ENCODE results near the gene RPL29.
"Not testable (repeated sequence)": the region's sequence is repeated elsewhere in the genome, so short reads cannot be mapped to it uniquely, and the experiment has no call there.

The RPL29 gene

DNA sequence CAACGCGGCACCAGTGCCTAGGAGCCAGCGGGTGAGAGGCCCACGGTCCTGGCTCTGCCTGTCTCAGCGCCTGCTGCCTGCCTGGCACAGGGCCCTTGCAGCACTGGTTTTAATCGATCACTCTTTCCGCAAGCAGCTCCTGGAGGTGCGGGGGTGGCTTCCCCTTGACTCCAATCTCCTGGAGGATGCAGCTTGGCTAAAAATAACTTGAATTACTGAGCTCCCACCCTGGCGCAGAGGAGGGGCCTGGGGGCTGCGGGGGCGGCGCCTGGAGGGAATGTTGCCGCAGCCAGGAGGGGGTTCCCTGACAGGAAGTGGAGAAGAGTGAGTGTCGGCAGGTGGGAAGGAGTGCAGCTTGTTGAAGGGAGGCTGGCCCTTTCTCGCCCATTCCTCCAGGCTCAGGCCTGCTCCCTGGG, 9.9 kb upstream of the RPL29 start:
- DNase-seq (ENCODE audit: low read depth): no peak

- no peak for DNase-seq (ENCODE audit: low read depth)
Observed at GRCh38 chr3:52004906-52005395, 9.3 kb upstream of the RPL29 start.

DNA sequence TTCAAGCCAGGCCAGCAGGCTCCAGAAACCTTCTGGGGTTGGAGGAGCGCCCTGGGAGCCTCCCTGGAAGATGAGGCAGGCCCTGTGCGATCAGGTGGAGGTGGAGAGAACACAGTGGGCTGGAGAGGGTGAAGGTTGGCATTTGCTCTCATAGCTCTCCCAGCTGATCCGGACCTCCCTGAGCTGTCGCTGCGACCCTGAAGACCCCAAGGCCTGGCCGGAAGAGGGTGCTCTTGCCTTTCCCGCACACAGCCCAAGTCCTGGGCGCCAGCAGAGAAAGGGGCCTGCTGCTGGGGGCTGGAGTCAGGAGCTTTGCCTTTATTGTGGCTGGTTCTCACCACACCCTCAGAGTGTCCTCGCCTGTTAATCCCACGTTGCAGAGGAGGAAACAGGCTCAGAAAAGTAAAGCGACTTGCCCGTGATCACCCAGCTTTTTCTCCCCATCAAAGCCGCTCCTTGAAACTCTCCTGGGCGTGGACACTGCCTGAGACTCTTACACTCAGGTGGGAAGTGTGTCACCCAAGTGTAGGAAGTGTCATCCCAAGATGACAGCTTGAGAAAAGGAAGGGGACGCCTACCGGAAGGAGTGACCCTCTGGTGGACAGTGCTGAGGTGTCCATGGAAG, 8.6 kb upstream of the RPL29 start:
- DNase-seq (ENCODE audit: low read depth): no peak

GRCh38 chr3:52002748-52003147, 7.1 kb upstream of the RPL29 start:
- DNase-seq (ENCODE audit: low read depth): no peak

GRCh38 chr3:52001443-52001974, 5.8 kb upstream of the RPL29 start:
- DNase-seq (ENCODE audit: low read depth): peak; percentile 72

DNA sequence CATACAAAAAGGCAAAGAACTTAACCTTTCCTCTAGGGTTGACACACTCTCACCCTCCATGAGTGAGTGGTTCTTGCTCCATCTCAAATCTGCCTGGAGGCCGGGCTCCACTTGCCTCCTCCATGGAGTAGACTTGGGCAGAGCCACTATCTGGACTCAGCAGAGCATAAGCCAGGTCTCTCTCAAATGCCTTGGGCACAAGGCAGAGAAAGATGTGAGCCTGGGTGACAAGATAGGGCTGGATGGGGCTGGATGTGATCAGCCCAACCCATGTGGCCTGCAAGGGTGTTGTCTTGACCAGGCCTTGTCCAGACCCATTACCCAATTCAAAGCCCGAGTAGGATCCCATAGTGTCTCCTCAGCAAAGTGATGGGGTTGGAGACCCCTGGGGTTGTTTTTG, 4.2 kb upstream of the RPL29 start:
- no peak for DNase-seq (ENCODE audit: low read depth)

DNA sequence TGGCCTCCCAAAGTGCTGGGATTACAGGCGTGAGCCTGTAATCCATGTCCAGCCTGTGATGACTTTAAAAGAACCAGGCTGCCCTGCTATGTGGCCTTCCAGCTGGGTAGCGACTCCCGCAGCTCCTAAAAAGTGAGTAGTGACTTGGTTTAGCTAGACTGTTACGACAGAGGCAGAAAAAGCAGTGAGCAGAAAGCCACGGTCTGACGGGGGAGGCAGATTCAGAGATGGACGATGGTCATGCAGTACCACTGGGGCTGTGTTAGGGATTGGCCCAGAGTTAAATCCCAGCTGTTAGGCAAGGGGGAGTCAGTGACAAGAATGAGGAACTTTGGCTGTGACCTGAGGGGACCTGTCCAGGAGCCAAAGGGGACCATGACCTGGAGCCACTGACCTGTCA, 3.1 kb upstream of the RPL29 start:
- DNase-seq (ENCODE audit: low read depth): no peak

DNA sequence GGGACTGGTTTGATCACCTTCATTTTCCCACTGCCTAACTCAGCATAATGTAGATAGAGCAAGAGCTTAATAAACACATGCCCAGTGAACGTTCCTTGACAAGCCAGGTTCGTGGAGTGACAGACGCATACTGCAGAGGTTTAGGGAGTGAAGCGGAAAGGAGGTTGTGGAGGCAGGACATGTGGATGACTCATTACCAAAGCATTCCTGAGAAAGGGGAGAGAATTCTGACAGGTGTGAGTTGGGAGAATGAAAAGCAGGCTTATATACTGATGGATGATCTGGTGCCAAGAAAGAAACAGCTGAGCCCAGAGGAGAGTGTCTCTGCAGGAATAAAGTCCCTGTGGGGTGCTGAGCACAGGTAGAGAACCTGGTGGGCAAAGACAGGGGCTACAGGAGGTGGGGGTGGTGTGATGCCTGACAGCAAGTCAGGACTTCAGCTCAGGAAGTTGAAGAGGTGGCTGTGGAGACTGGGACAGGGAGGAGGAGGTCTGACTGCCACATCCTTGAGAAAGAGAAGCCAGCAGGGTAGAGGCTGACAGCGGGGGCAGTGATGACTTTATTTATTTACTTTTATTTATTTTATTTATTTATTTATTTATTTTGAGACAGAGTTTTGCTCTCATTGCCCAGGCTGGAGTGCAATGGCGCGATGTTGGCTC, 2.4 kb upstream of the RPL29 start:
- DNase-seq (ENCODE audit: low read depth): no peak

GRCh38 chr3:51997172-51997571, 1.5 kb upstream of the RPL29 start:
- DNase-seq (ENCODE audit: low read depth): no peak

- DNase-seq (ENCODE audit: low read depth): no peak
Observed at GRCh38 chr3:51994530-51994929, 1.2 kb downstream of the RPL29 start.

GRCh38 chr3:51993657-51994056, 2.0 kb downstream of the RPL29 start:
- DNase-seq (ENCODE audit: low read depth): not testable (repeated sequence)

GRCh38 chr3:51992017-51992682, 3.5 kb downstream of the RPL29 start:
- no peak for DNase-seq (ENCODE audit: low read depth)

- DNase-seq (ENCODE audit: low read depth): not testable (repeated sequence)
Observed at GRCh38 chr3:51990501-51990971, 5.2 kb downstream of the RPL29 start.

- DNase-seq (ENCODE audit: low read depth): no peak
Observed at GRCh38 chr3:51988286-51989146, 7.2 kb downstream of the RPL29 start.

- DNase-seq (ENCODE audit: low read depth): no peak
Observed at GRCh38 chr3:51987568-51987967, 8.1 kb downstream of the RPL29 start.

DNA sequence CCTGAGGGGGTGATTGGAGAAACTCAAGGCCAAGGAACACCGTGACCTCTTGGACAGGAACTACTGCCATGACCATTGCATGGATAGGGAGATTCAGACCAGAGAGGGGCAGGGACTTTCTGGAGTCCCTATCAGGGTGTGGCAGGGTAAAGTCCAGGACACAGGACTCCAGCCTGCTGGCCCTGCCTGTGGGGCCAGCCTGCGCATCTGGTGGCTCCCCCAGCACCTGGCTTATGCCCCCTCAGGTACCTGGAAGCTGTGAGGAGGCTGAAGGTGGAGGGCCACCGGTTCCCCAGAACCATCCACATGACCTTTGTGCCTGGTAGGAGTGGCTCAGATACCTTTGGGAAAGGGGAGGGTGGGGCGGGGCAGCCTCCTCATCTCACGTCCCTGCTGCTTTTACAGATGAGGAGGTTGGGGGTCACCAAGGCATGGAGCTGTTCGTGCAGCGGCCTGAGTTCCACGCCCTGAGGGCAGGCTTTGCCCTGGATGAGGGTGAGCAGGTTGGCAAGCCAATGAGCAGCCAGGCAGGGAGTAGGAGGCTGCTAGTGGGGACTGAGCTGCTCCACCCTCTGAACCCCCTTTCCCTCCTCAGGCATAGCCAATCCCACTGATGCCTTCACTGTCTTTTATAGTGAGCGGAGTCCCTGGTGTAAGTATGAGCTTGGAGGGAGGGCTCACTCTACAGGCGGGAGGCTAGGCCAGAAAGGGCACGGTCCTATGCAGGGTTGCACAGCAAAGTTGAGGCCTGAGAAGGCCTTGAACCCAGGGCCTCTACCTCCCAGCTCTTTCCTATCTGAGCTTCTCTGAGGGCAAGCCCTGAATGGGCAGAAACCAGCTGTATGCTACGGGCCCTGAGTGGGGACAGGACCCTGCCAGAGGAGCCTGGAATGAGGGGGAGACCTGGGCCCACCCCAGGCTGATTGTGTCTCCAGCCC, 9.4 kb downstream of the RPL29 start:
- DNase-seq (ENCODE audit: low read depth): no peak

GRCh38 chr3:51985063-51985462, 10.6 kb downstream of the RPL29 start:
- DNase-seq (ENCODE audit: low read depth): no peak

DNA sequence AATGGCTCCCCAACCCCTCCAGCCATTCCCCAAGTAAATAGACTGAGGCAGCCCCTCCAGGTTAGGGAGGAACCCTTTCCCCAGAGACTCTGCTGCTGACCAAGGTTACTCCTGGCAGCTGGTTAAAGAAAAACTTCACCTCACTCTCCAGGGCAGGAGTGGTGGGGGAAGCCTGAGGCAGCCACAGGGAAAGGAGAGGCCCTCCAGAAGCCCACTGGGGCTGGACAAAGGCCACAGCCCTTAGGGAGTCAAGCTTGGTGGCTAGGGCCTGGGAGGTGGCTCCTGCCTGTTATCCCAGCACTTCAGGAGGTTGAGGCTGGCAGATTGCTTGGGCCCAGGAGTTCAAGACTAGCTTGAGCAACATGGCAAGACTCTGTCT, 11.4 kb downstream of the RPL29 start:
- DNase-seq (ENCODE audit: low read depth): no peak

- no peak for DNase-seq (ENCODE audit: low read depth)
Observed at GRCh38 chr3:51983578-51984268, 12.0 kb downstream of the RPL29 start.
